Uterus (tissue), 4 donors: ENCODE data around the gene KCNQ2. TPM values are rescaled to one million over a fixed set of nuclear protein-coding genes. Genes with fewer than 3 reads are reported as not detected.

ENCODE experiments used
- DNase-seq, 2 donors: peaks; one replicate each; pipeline ENCODE4 v3.0.0-alpha.2; 2019 to 2020
- H3K27ac ChIP-seq, 2 donors: fragments of 200-600 bp; sonication (generic); 1 replicate in 1 of 2; 2 replicates in 1 of 2; pipeline ENCODE4 v1.5.1; 2016 to 2018
- H3K27me3 ChIP-seq, 2 donors: fragments of 200-600 bp; sonication (generic); one replicate each; pipeline ENCODE4 v1.5.1; 2018 to 2019; ENCODE audit warnings: control low read depth in 1 of 2
- H3K36me3 ChIP-seq, 2 donors: fragments of 200-600 bp; sonication (generic); one replicate each; pipeline ENCODE4 v1.5.1; 2019; ENCODE audit warnings: control low read depth in 1 of 2
- H3K4me1 ChIP-seq, 2 donors: fragments of 200-600 bp; sonication (generic); one replicate each; pipeline ENCODE4 v1.5.1; 2018 to 2019; ENCODE audit warnings: control low read depth in 1 of 2
- H3K4me3 ChIP-seq, 2 donors: fragments of 200-600 bp; sonication (generic); 1 replicate in 1 of 2; 2 replicates in 1 of 2; pipeline ENCODE4 v1.5.1; 2018 to 2019; ENCODE audit warnings: mild to moderate bottlenecking in 1 of 2
- H3K9me3 ChIP-seq, 2 donors: fragments of 200-600 bp; sonication (generic); one replicate each; pipeline ENCODE4 v1.5.1; 2019; ENCODE audit warnings: control low read depth in 1 of 2
- POLR2A ChIP-seq, 2 donors: fragments of 450-650 bp; IDR thresholded peaks; one replicate each; pipeline ENCODE4 v1.6.1; 2016; ENCODE audit warnings: antibody characterized with exemption in 2 of 2, mild to moderate bottlenecking in 1 of 2, moderate library complexity in 1 of 2
- intact Hi-C: fragments of 100-400 bp; cut with DNase I; formaldehyde crosslinking; loops from one replicate; pipeline ENCODE4 v1.15.1; 2023; ENCODE audit warnings: low total_unique reads
- total RNA-seq, 4 donors: library from RNA; depleted of rRNA in 3 of 4; stranded (reverse); fragments of >200 nt in 3 of 4; gene quantifications; one replicate each; pipeline versions ENCODE4 v1.1.0 to v1.2.4, GENCODE V29; 2014 to 2023
- TF ChIP-seq, protein P1 (sequence below), 4 experiments: fragments of 200-600 bp in 2 of 4; fragments of 450-650 bp in 2 of 4; sonication (generic) in 2 of 4; IDR thresholded peaks; one replicate each; pipeline ENCODE4 v1.5.1; 2016 to 2019; ENCODE audit warnings: antibody characterized with exemption in 4 of 4, mild to moderate bottlenecking in 2 of 4, moderate library complexity in 1 of 4
- donor health status: DM: yes; HTN: yes; CAD: no.

The KCNQ2 gene
- total RNA-seq, 4 donors from 2014 or later = 1.2 to 4.9 TPM; not detected in 2

DNA sequence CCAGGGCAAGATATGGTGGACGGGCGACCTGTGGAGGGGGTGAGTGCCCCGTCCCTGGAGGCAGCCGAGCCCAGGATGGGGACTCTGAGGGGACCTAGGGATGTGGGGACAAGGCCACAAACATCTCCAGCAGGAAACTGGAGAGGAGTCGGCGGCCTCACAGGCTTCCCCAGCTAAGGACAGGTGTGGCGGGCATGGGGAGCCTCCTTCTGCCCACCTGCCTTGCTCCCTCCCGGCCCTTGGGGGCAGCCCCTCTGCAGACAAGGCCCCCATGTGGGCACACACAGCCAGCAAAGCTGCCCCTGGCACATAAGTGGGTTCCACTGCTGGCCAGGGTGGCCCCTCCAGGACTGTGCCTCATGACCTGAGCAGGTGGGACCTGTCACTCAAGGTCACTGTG is 115.9 kb downstream of the KCNQ2 start:
- H3K4me3 ChIP-seq = no peak overlapping the region
- no peak for DNase-seq
- no peak overlapping the region for H3K27ac ChIP-seq
- H3K4me1 ChIP-seq = peaks cover 0 to 6% of the 10 kb centered on the region in 2 donors
- H3K27me3 ChIP-seq = peaks cover 8 to 9% of the 10 kb centered on the region in 2 donors
- TF ChIP-seq, protein P1, sequence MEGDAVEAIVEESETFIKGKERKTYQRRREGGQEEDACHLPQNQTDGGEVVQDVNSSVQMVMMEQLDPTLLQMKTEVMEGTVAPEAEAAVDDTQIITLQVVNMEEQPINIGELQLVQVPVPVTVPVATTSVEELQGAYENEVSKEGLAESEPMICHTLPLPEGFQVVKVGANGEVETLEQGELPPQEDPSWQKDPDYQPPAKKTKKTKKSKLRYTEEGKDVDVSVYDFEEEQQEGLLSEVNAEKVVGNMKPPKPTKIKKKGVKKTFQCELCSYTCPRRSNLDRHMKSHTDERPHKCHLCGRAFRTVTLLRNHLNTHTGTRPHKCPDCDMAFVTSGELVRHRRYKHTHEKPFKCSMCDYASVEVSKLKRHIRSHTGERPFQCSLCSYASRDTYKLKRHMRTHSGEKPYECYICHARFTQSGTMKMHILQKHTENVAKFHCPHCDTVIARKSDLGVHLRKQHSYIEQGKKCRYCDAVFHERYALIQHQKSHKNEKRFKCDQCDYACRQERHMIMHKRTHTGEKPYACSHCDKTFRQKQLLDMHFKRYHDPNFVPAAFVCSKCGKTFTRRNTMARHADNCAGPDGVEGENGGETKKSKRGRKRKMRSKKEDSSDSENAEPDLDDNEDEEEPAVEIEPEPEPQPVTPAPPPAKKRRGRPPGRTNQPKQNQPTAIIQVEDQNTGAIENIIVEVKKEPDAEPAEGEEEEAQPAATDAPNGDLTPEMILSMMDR (IDR thresholded peaks at IDR 0.05) = no peak
- no peak for TF ChIP-seq POLR2A (IDR thresholded peaks at IDR 0.05)
- H3K9me3 ChIP-seq = no peaks in the 10 kb centered on the region
- intact Hi-C loops = no loop called here
- H3K36me3 ChIP-seq = no peaks in the 10 kb centered on the region

DNA sequence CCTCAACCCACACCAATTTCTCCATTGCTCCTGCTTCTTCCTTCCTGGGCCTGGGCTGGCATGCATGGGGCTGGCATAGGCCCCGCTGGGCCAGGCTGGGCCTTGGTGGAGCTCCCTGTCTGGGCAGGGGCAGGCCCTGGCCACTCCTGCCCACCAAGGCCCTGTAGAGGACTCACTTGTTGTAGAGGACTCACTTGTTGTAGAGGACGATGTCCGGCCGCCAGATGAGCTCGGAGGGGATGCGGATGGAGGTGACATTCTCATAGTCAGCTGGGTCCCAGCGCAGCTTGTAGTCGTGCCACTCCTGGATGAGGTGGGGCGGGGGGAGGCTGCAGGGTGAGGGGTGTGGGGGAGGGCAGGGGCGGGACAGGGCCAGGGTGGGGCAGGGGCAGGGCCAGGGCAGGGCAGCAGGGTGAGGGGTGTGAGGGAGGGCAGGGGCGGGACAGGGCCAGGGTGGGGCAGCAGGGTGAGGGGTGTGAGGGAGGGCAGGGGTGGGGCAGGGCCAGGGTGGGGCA is 116.6 kb downstream of the KCNQ2 start:
- H3K27ac ChIP-seq = no peak overlapping the region
- peaks cover 0 to 5% of the 10 kb centered on the region in 2 donors for H3K4me1 ChIP-seq
- TF ChIP-seq POLR2A (IDR thresholded peaks at IDR 0.05) = no peak
- TF ChIP-seq, protein P1 (IDR thresholded peaks at IDR 0.05) = no peak
- H3K9me3 ChIP-seq = no peaks in the 10 kb centered on the region
- DNase-seq = no peak
- H3K36me3 ChIP-seq = no peaks in the 10 kb centered on the region
- H3K27me3 ChIP-seq = peaks cover 8 to 9% of the 10 kb centered on the region in 2 donors
- intact Hi-C loops = no loop called here
- H3K4me3 ChIP-seq = no peak overlapping the region

DNA sequence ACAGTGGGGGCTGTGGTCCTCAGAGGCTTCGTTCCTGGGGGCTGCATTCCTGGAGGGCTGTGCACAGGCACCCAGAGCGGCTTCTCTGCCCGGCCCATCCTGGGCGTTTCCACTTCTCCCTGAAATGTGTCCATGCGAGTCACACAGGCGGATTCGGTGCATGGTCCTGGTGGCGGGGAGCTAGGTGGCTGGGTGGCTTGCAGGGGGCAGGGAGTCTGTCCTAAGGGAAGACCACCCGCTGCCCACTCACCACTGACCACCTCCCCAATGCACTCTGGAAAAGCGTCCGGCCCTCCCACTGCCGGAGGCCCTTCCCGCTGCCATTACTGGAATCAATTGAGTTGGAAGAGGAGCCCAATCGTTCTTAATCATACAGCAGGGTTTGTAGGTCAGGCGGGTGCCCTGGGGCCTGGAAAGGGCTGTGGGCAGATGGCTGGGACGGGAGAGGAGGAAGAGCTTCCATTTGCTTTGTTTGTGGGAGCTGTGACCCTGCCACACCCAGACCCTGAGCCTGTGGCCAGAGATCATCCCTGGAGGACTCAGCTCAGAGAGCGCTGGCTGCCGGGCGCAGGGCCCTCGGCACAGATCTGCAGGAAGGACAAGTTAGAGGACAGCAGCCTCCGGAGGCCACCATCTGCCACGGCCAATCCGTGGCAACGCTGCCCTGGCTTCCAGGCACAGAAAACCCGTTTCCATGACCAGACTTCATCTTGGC is 117.7 kb downstream of the KCNQ2 start:
- H3K4me1 ChIP-seq = no peaks in the 10 kb centered on the region
- no peak overlapping the region for H3K27ac ChIP-seq
- H3K27me3 ChIP-seq = no peaks in the 10 kb centered on the region
- no peaks in the 10 kb centered on the region for H3K9me3 ChIP-seq
- TF ChIP-seq POLR2A (IDR thresholded peaks at IDR 0.05) = no peak
- TF ChIP-seq, protein P1 (IDR thresholded peaks at IDR 0.05) = no peak
- no peak overlapping the region for H3K4me3 ChIP-seq
- intact Hi-C loops = no loop called here
- H3K36me3 ChIP-seq = no peaks in the 10 kb centered on the region
- no peak for DNase-seq

DNA sequence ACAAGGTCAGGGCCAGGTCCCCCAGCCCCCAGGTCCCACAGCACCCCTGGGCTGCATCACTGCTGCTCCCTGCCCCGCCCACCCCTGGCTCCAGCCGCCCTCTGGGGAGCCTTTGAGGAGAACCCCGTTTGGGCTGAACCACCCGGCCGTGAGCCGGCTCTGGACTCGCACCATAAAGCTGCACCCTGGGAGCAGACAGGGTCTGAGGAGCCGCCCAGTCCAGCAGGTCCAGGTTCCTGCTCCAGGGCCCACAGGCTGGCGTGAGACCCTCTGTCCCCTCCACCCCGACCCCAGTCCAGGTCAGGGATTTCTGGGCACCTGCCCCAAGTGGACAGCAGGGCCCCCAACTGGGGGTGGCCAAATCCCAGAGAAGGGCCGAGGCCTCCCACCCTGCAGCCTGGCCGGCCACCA is 119.6 kb downstream of the KCNQ2 start:
- intact Hi-C loops = no loop called here
- no peak for DNase-seq
- H3K4me3 ChIP-seq = no peak overlapping the region
- no peaks in the 10 kb centered on the region for H3K4me1 ChIP-seq
- H3K27ac ChIP-seq = no peak overlapping the region
- no peaks in the 10 kb centered on the region for H3K27me3 ChIP-seq
- no peaks in the 10 kb centered on the region for H3K9me3 ChIP-seq
- TF ChIP-seq POLR2A (IDR thresholded peaks at IDR 0.05) = no peak
- TF ChIP-seq, protein P1 (IDR thresholded peaks at IDR 0.05) = no peak
- no peaks in the 10 kb centered on the region for H3K36me3 ChIP-seq

DNA sequence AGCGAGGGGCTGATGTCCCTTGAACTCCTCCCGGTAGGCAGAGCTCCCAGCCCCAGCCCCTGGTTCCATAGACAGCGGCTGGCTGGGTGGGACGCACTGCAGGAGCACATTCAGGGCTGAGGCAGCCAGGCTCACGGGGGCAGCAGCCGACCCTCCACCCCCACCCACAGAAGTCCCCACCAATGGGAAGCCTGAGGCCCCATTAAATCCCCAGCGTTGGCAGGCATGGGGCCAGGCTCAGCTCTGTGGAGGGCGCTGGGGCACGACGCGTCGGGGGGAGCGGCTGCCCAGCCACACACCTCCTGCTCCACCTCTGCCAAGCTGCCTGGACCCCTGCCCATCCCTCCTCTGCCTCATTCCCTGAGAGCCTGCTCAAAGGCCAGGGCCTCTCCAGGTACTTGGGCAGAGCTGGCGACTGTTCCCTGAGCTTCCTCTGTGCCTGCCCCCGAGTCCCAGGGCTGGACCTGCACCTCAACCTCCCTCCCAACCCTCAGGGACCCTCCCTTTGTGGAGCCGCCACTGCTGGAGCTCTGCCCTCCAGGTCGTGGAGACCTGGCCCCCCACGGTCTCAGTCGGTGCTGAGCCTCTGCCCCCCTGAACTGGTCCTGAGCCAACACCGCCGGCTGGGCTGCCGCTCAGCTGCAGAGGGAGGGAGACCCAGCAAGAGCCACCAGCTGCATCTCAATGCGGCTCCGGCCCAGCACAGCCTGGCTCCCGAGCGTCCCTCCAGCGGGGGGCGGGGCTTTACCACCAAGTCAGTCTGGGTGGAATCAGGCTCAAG is 120.5 kb downstream of the KCNQ2 start:
- no peaks in the 10 kb centered on the region for H3K27me3 ChIP-seq
- no peak overlapping the region for H3K27ac ChIP-seq
- DNase-seq = no peak
- TF ChIP-seq, protein P1 (IDR thresholded peaks at IDR 0.05) = no peak
- TF ChIP-seq POLR2A (IDR thresholded peaks at IDR 0.05) = no peak
- H3K4me1 ChIP-seq = no peaks in the 10 kb centered on the region
- no peaks in the 10 kb centered on the region for H3K36me3 ChIP-seq
- intact Hi-C loops = no loop called here
- no peak overlapping the region for H3K4me3 ChIP-seq
- no peaks in the 10 kb centered on the region for H3K9me3 ChIP-seq
